Measurements from ENCODE around the gene COX6B2. TPM values are rescaled to one million over a fixed set of nuclear protein-coding genes. Genes with fewer than 3 reads are reported as not detected.

Gene COX6B2
- total RNA-seq, 2 experiments from 2014 or later = 0.28 TPM; not detected in 1

DNA sequence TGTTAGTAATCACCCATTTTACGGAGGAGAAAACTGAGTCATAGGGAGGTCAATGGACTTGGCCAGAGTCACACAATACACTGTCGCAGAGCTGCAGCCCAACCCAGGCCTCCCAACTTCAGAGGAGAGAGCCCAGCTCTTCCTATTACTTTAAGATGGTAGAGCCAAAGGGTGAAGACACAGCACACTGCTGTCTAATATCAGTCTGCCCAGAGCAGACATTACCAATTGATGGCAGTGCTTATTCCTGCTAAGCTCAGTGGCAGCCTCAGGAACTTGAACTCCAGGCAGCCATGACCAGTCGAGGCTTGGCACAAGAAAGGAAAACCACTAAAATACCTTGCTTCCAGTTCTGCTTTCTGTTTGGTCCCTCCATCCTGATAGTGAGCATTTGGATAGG is 47.8 kb downstream of the COX6B2 start:
- Histone ChIP-seq H3K4me3 (ENCODE audit: low read length) (no peak overlapping the region), H3K36me3 (ENCODE audit: insufficient read depth, low read length) (no peaks in the 10 kb centered on the region), H3K27me3 (ENCODE audit: control insufficient read depth in 1 of 2, insufficient read depth in 2 of 2, low read length in 2 of 2) (no peaks in the 10 kb centered on the region), H3K9me3 (ENCODE audit: control insufficient read depth in 1 of 2, insufficient read depth in 1 of 2, low read length in 2 of 2) (peaks cover 0 to 7% of the 10 kb centered on the region in 2 experiments), H3K4me1 (ENCODE audit: insufficient read depth, low read length) (peaks cover 15% of the 10 kb centered on the region), H3K27ac (ENCODE audit: low read depth in 1 of 2, low read length in 2 of 2) (no peak overlapping the region)
- no peaks in the 10 kb centered on the region for H3K36me3 Mint-ChIP-seq (ENCODE audit: low read depth)
- H3K27me3 Mint-ChIP-seq = no peaks in the 10 kb centered on the region
- H3K27ac Mint-ChIP-seq = no peak overlapping the region
- H3K4me3 Mint-ChIP-seq = no peak overlapping the region
- TF ChIP-seq, protein P1, sequence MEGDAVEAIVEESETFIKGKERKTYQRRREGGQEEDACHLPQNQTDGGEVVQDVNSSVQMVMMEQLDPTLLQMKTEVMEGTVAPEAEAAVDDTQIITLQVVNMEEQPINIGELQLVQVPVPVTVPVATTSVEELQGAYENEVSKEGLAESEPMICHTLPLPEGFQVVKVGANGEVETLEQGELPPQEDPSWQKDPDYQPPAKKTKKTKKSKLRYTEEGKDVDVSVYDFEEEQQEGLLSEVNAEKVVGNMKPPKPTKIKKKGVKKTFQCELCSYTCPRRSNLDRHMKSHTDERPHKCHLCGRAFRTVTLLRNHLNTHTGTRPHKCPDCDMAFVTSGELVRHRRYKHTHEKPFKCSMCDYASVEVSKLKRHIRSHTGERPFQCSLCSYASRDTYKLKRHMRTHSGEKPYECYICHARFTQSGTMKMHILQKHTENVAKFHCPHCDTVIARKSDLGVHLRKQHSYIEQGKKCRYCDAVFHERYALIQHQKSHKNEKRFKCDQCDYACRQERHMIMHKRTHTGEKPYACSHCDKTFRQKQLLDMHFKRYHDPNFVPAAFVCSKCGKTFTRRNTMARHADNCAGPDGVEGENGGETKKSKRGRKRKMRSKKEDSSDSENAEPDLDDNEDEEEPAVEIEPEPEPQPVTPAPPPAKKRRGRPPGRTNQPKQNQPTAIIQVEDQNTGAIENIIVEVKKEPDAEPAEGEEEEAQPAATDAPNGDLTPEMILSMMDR (IDR thresholded peaks at IDR 0.05) = no peak
- H3K4me1 Mint-ChIP-seq (ENCODE audit: low read depth) = peaks cover 11% of the 10 kb centered on the region
- H3K9me3 Mint-ChIP-seq = no peaks in the 10 kb centered on the region
- ATAC-seq (ENCODE audit: poor library complexity) = no peak
- intact Hi-C loops (cut with DNase I, micrococcal nuclease) = loop anchor here in 1 of 2 experiments (10.0 kb wide), 1 partner anchor 198 kb away; no protein-coding TSS in a partner anchor
- no peak for DNase-seq
- ChIA-PET CTCF (no interaction called here), POLR2A (interaction anchor here (0.8 kb wide), 1 partner anchor 48 kb away, joined by 3 read pairs; the partner anchor contains the start of gene PPP6R1)

- no peak overlapping the region for H3K4me3 ChIP-seq (ENCODE audit: low read length)
- H3K4me1 ChIP-seq (ENCODE audit: insufficient read depth, low read length) = peaks cover 21% of the 10 kb centered on the region
- intact Hi-C loops (cut with DNase I, micrococcal nuclease) = loop anchor here in 1 of 2 experiments (1.0 to 10.0 kb wide), 2 partner anchors 33 to 199 kb away; partner anchors contain the start of gene KMT5C
- H3K36me3 Mint-ChIP-seq (ENCODE audit: low read depth) = no peaks in the 10 kb centered on the region
- peaks cover 14% of the 10 kb centered on the region for H3K4me1 Mint-ChIP-seq (ENCODE audit: low read depth)
- H3K9me3 Mint-ChIP-seq = no peaks in the 10 kb centered on the region
- TF ChIP-seq, protein P1 (IDR thresholded peaks at IDR 0.05) = no peak
- H3K36me3 ChIP-seq (ENCODE audit: insufficient read depth, low read length) = no peaks in the 10 kb centered on the region
- no peak for ATAC-seq (ENCODE audit: poor library complexity)
- H3K9me3 ChIP-seq (ENCODE audit: control insufficient read depth in 1 of 2, insufficient read depth in 1 of 2, low read length in 2 of 2) = peaks cover 0 to 7% of the 10 kb centered on the region in 2 experiments
- ChIA-PET POLR2A (interaction anchor here (0.8 kb wide), 1 partner anchor 47 kb away, joined by 3 read pairs; the partner anchor contains the start of gene PPP6R1), CTCF (no interaction called here)
- H3K27me3 Mint-ChIP-seq = no peaks in the 10 kb centered on the region
- no peak overlapping the region for H3K27ac Mint-ChIP-seq
- no peak for DNase-seq
- no peak overlapping the region for H3K27ac ChIP-seq (ENCODE audit: low read depth in 1 of 2, low read length in 2 of 2)
- H3K4me3 Mint-ChIP-seq = no peak overlapping the region
- no peaks in the 10 kb centered on the region for H3K27me3 ChIP-seq (ENCODE audit: control insufficient read depth in 1 of 2, insufficient read depth in 2 of 2, low read length in 2 of 2)
Observed at GRCh38 chr19:55305983-55306562, 48.4 kb downstream of the COX6B2 start.

GRCh38 chr19:55305491-55305890 is 49.0 kb downstream of the COX6B2 start:
- CTCF ChIA-PET = no interaction called here

More at GRCh38 chr19:55305491-55305890, 49.0 kb downstream of the COX6B2 start:
- DNase-seq (peak; percentile 21 to 77 (median 46)), ATAC-seq (ENCODE audit: poor library complexity) (peak; percentile 83)
- H3K9me3 Mint-ChIP-seq = no peaks in the 10 kb centered on the region
- Histone ChIP-seq H3K4me3 (ENCODE audit: low read length) (no peak overlapping the region), H3K9me3 (ENCODE audit: control insufficient read depth in 1 of 2, insufficient read depth in 1 of 2, low read length in 2 of 2) (peaks cover 0 to 7% of the 10 kb centered on the region in 2 experiments), H3K27ac (ENCODE audit: low read depth in 1 of 2, low read length in 2 of 2) (no peak overlapping the region), H3K27me3 (ENCODE audit: control insufficient read depth in 1 of 2, insufficient read depth in 2 of 2, low read length in 2 of 2) (no peaks in the 10 kb centered on the region), H3K4me1 (ENCODE audit: insufficient read depth, low read length) (peaks cover 21% of the 10 kb centered on the region), H3K36me3 (ENCODE audit: insufficient read depth, low read length) (no peaks in the 10 kb centered on the region)
- peaks cover 14% of the 10 kb centered on the region for H3K4me1 Mint-ChIP-seq (ENCODE audit: low read depth)
- H3K27me3 Mint-ChIP-seq = no peaks in the 10 kb centered on the region
- H3K27ac Mint-ChIP-seq = no peak overlapping the region
- TF ChIP-seq, protein P1 (IDR thresholded peaks at IDR 0.05) = no peak
- POLR2A ChIA-PET = interaction anchor here (1.0 kb wide), 1 partner anchor 34 kb away, joined by 6 read pairs; the partner anchor contains the start of gene KMT5C
- H3K36me3 Mint-ChIP-seq (ENCODE audit: low read depth) = no peaks in the 10 kb centered on the region
- H3K4me3 Mint-ChIP-seq = peak overlapping the region; percentile 56
- intact Hi-C loops (cut with DNase I, micrococcal nuclease) = loop anchor here in 1 of 2 experiments (1.0 to 10.0 kb wide), 2 partner anchors 34 to 199 kb away; partner anchors contain the start of gene KMT5C

All from CD4-positive, alpha-beta T cell (primary cell).